A673 (cell line): ENCODE measurements around the gene CBLC. TPM values are rescaled to one million over a fixed set of nuclear protein-coding genes. Genes with fewer than 3 reads are reported as not detected.
A peak's percentile ranks its signal among the peaks of the same experiment; 100 is the strongest.

Experiments
- BruUV-seq: library from RNA; stranded (reverse); fragments of 400-500 nt; replicated peaks from 2 replicates; lab custom pipeline; 2021; lab: Mats Ljungman, UMichigan
- CTCF ChIA-PET: fragments of 300-600 bp; sonication (Branson Sonifier 250); formaldehyde crosslinking; loops from one replicate; lab custom pipeline; 2022; ENCODE audit warnings: antibody characterized with exemption; lab: Charles Lee
- POLR2A ChIA-PET: fragments of 300-600 bp; sonication (Branson Sonifier 250); formaldehyde crosslinking; loops from one replicate; lab custom pipeline; 2022; ENCODE audit warnings: antibody characterized with exemption; ENCODE audit not compliant: low non-redundant PET; lab: Charles Lee
- DNase-seq: peaks from one replicate; pipeline ENCODE4 v3.0.0-alpha.2; 2015; ENCODE audit warnings: low spot score
- H3K27ac ChIP-seq: fragments of 200-600 bp; sonication (generic); 2 replicates; pipeline ENCODE4 v1.5.1; 2016; ENCODE audit warnings: mixed run types, low read depth, mild to moderate bottlenecking, mixed read lengths, antibody characterized with exemption, low read length; ENCODE audit not compliant: poor library complexity, severe bottlenecking
- H3K27me3 ChIP-seq: fragments of 200-600 bp; sonication (generic); replicated peaks from 2 replicates; pipeline ENCODE4 v1.6.1; 2017; ENCODE audit warnings: mixed run types, low read depth, mild to moderate bottlenecking, mixed read lengths, antibody characterized with exemption, low read length; ENCODE audit not compliant: insufficient read depth, poor library complexity
- H3K36me3 ChIP-seq: fragments of 200-600 bp; sonication (generic); 2 replicates; pipeline ENCODE4 v1.6.1; 2016; ENCODE audit warnings: mixed run types, mild to moderate bottlenecking, mixed read lengths, antibody characterized with exemption, low read length; ENCODE audit not compliant: insufficient read depth, poor library complexity, severe bottlenecking
- H3K4me1 ChIP-seq: fragments of 200-600 bp; sonication (generic); 2 replicates; pipeline ENCODE4 v1.6.1; 2017; ENCODE audit warnings: mixed run types, mild to moderate bottlenecking, mixed read lengths, antibody characterized with exemption, low read length; ENCODE audit not compliant: insufficient read depth, poor library complexity, severe bottlenecking
- H3K4me3 ChIP-seq: fragments of 200-600 bp; sonication (generic); 2 replicates; pipeline ENCODE4 v1.5.1; 2016; ENCODE audit warnings: low read depth, mixed run types, mild to moderate bottlenecking, mixed read lengths, low read length; ENCODE audit not compliant: poor library complexity, severe bottlenecking
- H3K9me3 ChIP-seq: fragments of 200-600 bp; sonication (generic); 2 replicates; pipeline ENCODE4 v1.6.1; 2016; ENCODE audit warnings: mixed run types, low read depth, mild to moderate bottlenecking, mixed read lengths, antibody characterized with exemption, low read length; ENCODE audit not compliant: poor library complexity, severe bottlenecking
- EZH2 ChIP-seq: fragments of 200-600 bp; sonication (generic); IDR thresholded peaks from 2 replicates; pipeline ENCODE4 v1.6.1; 2017; ENCODE audit warnings: borderline replicate concordance, low read depth, mild to moderate bottlenecking, mixed read lengths, antibody characterized with exemption, low read length; ENCODE audit not compliant: poor library complexity, severe bottlenecking
- intact Hi-C: fragments of 100-400 bp; cut with micrococcal nuclease; formaldehyde crosslinking; loops from one replicate; pipeline ENCODE4 v1.10.0; 2022; ENCODE audit not compliant: unreplicated experiment
- total RNA-seq: library from RNA; stranded (reverse); gene quantifications from 2 replicates; pipeline ENCODE4 v1.2.3, GENCODE V29; 2021
- TF ChIP-seq, protein P1 (sequence below): fragments of 300-800, 200-600 bp; sonication (generic); conservative IDR thresholded peaks from 2 replicates; pipeline ENCODE4 v1.5.1; 2017; ENCODE audit warnings: low read depth, mild to moderate bottlenecking, antibody characterized with exemption, low read length, moderate library complexity, mixed read lengths

The CBLC gene
- total RNA-seq, 1 experiment from 2014 or later = not detected

GRCh38 chr19:44752123-44752815 lies 25.4 kb upstream of the CBLC start:
- DNase-seq = no peak
- ChIA-PET POLR2A (no interaction called here), CTCF (no interaction called here)
- BruUV-seq = no TSS peak
- no peaks in the 10 kb centered on the region for H3K9me3 ChIP-seq
- no peaks in the 10 kb centered on the region for H3K36me3 ChIP-seq
- no peak overlapping the region for H3K4me3 ChIP-seq
- no peak overlapping the region for H3K27ac ChIP-seq
- intact Hi-C loops = no loop called here
- peaks cover 33% of the 10 kb centered on the region for H3K4me1 ChIP-seq
- TF ChIP-seq EZH2 = no peak
- TF ChIP-seq, protein P1, sequence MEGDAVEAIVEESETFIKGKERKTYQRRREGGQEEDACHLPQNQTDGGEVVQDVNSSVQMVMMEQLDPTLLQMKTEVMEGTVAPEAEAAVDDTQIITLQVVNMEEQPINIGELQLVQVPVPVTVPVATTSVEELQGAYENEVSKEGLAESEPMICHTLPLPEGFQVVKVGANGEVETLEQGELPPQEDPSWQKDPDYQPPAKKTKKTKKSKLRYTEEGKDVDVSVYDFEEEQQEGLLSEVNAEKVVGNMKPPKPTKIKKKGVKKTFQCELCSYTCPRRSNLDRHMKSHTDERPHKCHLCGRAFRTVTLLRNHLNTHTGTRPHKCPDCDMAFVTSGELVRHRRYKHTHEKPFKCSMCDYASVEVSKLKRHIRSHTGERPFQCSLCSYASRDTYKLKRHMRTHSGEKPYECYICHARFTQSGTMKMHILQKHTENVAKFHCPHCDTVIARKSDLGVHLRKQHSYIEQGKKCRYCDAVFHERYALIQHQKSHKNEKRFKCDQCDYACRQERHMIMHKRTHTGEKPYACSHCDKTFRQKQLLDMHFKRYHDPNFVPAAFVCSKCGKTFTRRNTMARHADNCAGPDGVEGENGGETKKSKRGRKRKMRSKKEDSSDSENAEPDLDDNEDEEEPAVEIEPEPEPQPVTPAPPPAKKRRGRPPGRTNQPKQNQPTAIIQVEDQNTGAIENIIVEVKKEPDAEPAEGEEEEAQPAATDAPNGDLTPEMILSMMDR = no peak
- no peaks in the 10 kb centered on the region for H3K27me3 ChIP-seq

GRCh38 chr19:44752816-44753625 lies 24.7 kb upstream of the CBLC start:
- ChIA-PET CTCF (no interaction called here), POLR2A (interaction anchor here (0.7 kb wide), 1 partner anchor 138 kb away, joined by 3 read pairs; no protein-coding TSS in a partner anchor)
- peak; percentile 73 for DNase-seq
- Histone ChIP-seq H3K27me3 (no peaks in the 10 kb centered on the region), H3K4me3 (peak overlapping the region; percentile 22), H3K27ac (peak overlapping the region; percentile 45), H3K36me3 (no peaks in the 10 kb centered on the region), H3K4me1 (peaks cover 32% of the 10 kb centered on the region), H3K9me3 (no peaks in the 10 kb centered on the region)
- intact Hi-C loops = no loop called here
- TF ChIP-seq, protein P1 = no peak
- no peak for TF ChIP-seq EZH2
- no TSS peak for BruUV-seq

GRCh38 chr19:44753626-44753931 lies 24.1 kb upstream of the CBLC start:
- TF ChIP-seq, protein P1 = no peak
- TF ChIP-seq EZH2 = no peak
- Histone ChIP-seq H3K4me3 (peak overlapping the region; percentile 29), H3K27ac (peak overlapping the region; percentile 60), H3K9me3 (no peaks in the 10 kb centered on the region), H3K27me3 (no peaks in the 10 kb centered on the region), H3K4me1 (peaks cover 32% of the 10 kb centered on the region), H3K36me3 (no peaks in the 10 kb centered on the region)
- BruUV-seq = no TSS peak
- no peak for DNase-seq
- POLR2A ChIA-PET = interaction anchor here (0.7 kb wide), 1 partner anchor 139 kb away, joined by 3 read pairs; no protein-coding TSS in a partner anchor
- CTCF ChIA-PET = interaction anchor here (0.6 kb wide), 1 partner anchor 723 kb away, joined by 3 read pairs; no protein-coding TSS in a partner anchor
- intact Hi-C loops = no loop called here
